ENCODE results near the gene ATOSA.
A peak's percentile ranks its signal among the peaks of the same experiment; 100 is the strongest.

The ATOSA gene

GRCh38 chr15:52683580-52683979 is 4.4 kb upstream of the ATOSA start:
- Histone ChIP-seq H3K27ac (ENCODE audit: low read depth, low read length) (no peak overlapping the region), H3K36me3 (ENCODE audit: control insufficient read depth in 5 of 5, insufficient read depth in 5 of 5, low read length in 5 of 5) (no peaks in the 10 kb centered on the region), H3K27me3 (ENCODE audit: control insufficient read depth in 5 of 5, insufficient read depth in 4 of 5, low read length in 5 of 5) (no peaks in the 10 kb centered on the region), H3K4me3 (ENCODE audit: low read depth in 1 of 5, low read length in 5 of 5) (no peak overlapping the region), H3K9ac (ENCODE audit: low read length in 5 of 5) (peak overlapping the region in 1 of 5 donors; percentile 12), H3K9me3 (ENCODE audit: control insufficient read depth in 5 of 5, low read length in 5 of 5) (no peaks in the 10 kb centered on the region), H3K4me1 (ENCODE audit: control insufficient read depth in 5 of 5, insufficient read depth in 5 of 5, low read length in 5 of 5) (peaks cover 0 to 9% (median 5%) of the 10 kb centered on the region in 5 donors)

DNA sequence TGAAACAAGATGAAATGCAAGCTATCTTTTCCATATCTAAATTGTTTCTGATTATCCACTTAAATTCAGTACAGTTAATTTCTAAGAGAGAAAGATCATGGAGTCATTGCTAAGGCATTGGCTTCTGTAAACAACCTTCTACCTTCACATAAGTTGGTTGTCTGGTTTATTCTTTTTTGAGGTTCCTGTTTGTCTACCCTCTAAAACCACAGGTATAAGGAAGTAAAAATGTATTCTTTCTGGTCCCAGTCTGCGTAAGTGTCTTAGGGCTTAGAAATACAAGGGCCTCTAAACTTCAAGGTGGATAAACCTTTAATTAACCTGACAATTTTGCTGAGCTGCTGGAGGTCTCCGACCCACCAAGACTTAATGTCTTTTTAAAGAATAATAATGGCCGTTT is 3.6 kb upstream of the ATOSA start:
- Histone ChIP-seq H3K9ac (ENCODE audit: low read length in 5 of 5) (no peak overlapping the region), H3K27ac (ENCODE audit: low read depth, low read length) (no peak overlapping the region), H3K4me3 (ENCODE audit: low read depth in 1 of 5, low read length in 5 of 5) (no peak overlapping the region), H3K36me3 (ENCODE audit: control insufficient read depth in 5 of 5, insufficient read depth in 5 of 5, low read length in 5 of 5) (no peaks in the 10 kb centered on the region), H3K9me3 (ENCODE audit: control insufficient read depth in 5 of 5, low read length in 5 of 5) (no peaks in the 10 kb centered on the region), H3K27me3 (ENCODE audit: control insufficient read depth in 5 of 5, insufficient read depth in 4 of 5, low read length in 5 of 5) (no peaks in the 10 kb centered on the region), H3K4me1 (ENCODE audit: control insufficient read depth in 5 of 5, insufficient read depth in 5 of 5, low read length in 5 of 5) (peaks cover 2 to 10% (median 9%) of the 10 kb centered on the region in 5 donors)

- Histone ChIP-seq H3K4me1 (ENCODE audit: control insufficient read depth in 5 of 5, insufficient read depth in 5 of 5, low read length in 5 of 5) (peaks cover 2 to 16% (median 15%) of the 10 kb centered on the region in 5 donors), H3K4me3 (ENCODE audit: low read depth in 1 of 5, low read length in 5 of 5) (no peak overlapping the region), H3K36me3 (ENCODE audit: control insufficient read depth in 5 of 5, insufficient read depth in 5 of 5, low read length in 5 of 5) (no peaks in the 10 kb centered on the region), H3K27ac (ENCODE audit: low read depth, low read length) (no peak overlapping the region), H3K9ac (ENCODE audit: low read length in 5 of 5) (no peak overlapping the region), H3K9me3 (ENCODE audit: control insufficient read depth in 5 of 5, low read length in 5 of 5) (no peaks in the 10 kb centered on the region), H3K27me3 (ENCODE audit: control insufficient read depth in 5 of 5, insufficient read depth in 4 of 5, low read length in 5 of 5) (no peaks in the 10 kb centered on the region)
Observed at GRCh38 chr15:52682200-52682599, 3.0 kb upstream of the ATOSA start.

- H3K27ac ChIP-seq (ENCODE audit: low read depth, low read length), result no peak overlapping the region
- no peak overlapping the region for H3K9ac ChIP-seq (ENCODE audit: low read length in 5 of 5)
- peaks cover 0 to under 1% (median 0%) of the 10 kb centered on the region in 5 donors for H3K36me3 ChIP-seq (ENCODE audit: control insufficient read depth in 5 of 5, insufficient read depth in 5 of 5, low read length in 5 of 5)
- no peak overlapping the region for H3K4me3 ChIP-seq (ENCODE audit: low read depth in 1 of 5, low read length in 5 of 5)
- H3K27me3 ChIP-seq (ENCODE audit: control insufficient read depth in 5 of 5, insufficient read depth in 4 of 5, low read length in 5 of 5), result no peaks in the 10 kb centered on the region
- no peaks in the 10 kb centered on the region for H3K9me3 ChIP-seq (ENCODE audit: control insufficient read depth in 5 of 5, low read length in 5 of 5)
- H3K4me1 ChIP-seq (ENCODE audit: control insufficient read depth in 5 of 5, insufficient read depth in 5 of 5, low read length in 5 of 5), result peaks cover 2 to 23% (median 22%) of the 10 kb centered on the region in 5 donors
Observed at GRCh38 chr15:52681441-52681840, 2.3 kb upstream of the ATOSA start.

- H3K27ac ChIP-seq (ENCODE audit: low read depth, low read length), result peak overlapping the region; percentile 99
Observed at GRCh38 chr15:52680761-52681160, 1.6 kb upstream of the ATOSA start.

DNA sequence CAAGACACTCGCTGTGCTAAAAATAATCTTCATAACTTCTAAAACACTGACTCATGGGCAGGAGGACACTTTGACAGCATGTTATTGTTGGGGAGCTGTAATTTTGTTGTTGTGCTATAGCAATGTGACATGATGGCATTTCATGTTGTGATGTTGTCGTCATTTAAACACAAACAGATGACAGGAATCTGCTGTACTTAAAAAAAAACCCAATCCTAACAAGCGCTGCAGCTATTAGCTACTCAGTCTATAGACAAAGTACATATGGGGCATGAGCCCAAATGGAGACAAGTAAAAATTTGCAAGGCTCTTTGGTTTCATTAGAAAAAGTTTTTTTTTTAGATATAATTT is 828 bp upstream of the ATOSA start:
- H3K4me1 ChIP-seq (ENCODE audit: control insufficient read depth in 5 of 5, insufficient read depth in 5 of 5, low read length in 5 of 5), result peaks cover 2 to 32% (median 31%) of the 10 kb centered on the region in 5 donors
- no peaks in the 10 kb centered on the region for H3K27me3 ChIP-seq (ENCODE audit: control insufficient read depth in 5 of 5, insufficient read depth in 4 of 5, low read length in 5 of 5)
- H3K9me3 ChIP-seq (ENCODE audit: control insufficient read depth in 5 of 5, low read length in 5 of 5), result no peaks in the 10 kb centered on the region
- H3K36me3 ChIP-seq (ENCODE audit: control insufficient read depth in 5 of 5, insufficient read depth in 5 of 5, low read length in 5 of 5), result peaks cover 0 to 7% (median 4%) of the 10 kb centered on the region in 5 donors
- peak overlapping the region in 3 of 5 donors; percentile 15 to 47 (median 37) for H3K9ac ChIP-seq (ENCODE audit: low read length in 5 of 5)
- peak overlapping the region; percentile 99 for H3K27ac ChIP-seq (ENCODE audit: low read depth, low read length)
- H3K4me3 ChIP-seq (ENCODE audit: low read depth in 1 of 5, low read length in 5 of 5), result peak overlapping the region; percentile 70 to 93 (median 81)

More at GRCh38 chr15:52680761-52681160, 1.6 kb upstream of the ATOSA start:
- Histone ChIP-seq H3K36me3 (ENCODE audit: control insufficient read depth in 5 of 5, insufficient read depth in 5 of 5, low read length in 5 of 5) (peaks cover 0 to 6% (median 3%) of the 10 kb centered on the region in 5 donors), H3K27me3 (ENCODE audit: control insufficient read depth in 5 of 5, insufficient read depth in 4 of 5, low read length in 5 of 5) (no peaks in the 10 kb centered on the region), H3K9me3 (ENCODE audit: control insufficient read depth in 5 of 5, low read length in 5 of 5) (no peaks in the 10 kb centered on the region), H3K9ac (ENCODE audit: low read length in 5 of 5) (no peak overlapping the region), H3K4me1 (ENCODE audit: control insufficient read depth in 5 of 5, insufficient read depth in 5 of 5, low read length in 5 of 5) (peaks cover 2 to 28% (median 26%) of the 10 kb centered on the region in 5 donors), H3K4me3 (ENCODE audit: low read depth in 1 of 5, low read length in 5 of 5) (no peak overlapping the region)

GRCh38 chr15:52678468-52679231 is 538 bp downstream of the ATOSA start:
- H3K4me1 ChIP-seq (ENCODE audit: control insufficient read depth in 5 of 5, insufficient read depth in 5 of 5, low read length in 5 of 5), result peaks cover 2 to 42% (median 36%) of the 10 kb centered on the region in 5 donors
- peak overlapping the region; percentile 75 to 94 (median 90) for H3K9ac ChIP-seq (ENCODE audit: low read length in 5 of 5)
- no peaks in the 10 kb centered on the region for H3K27me3 ChIP-seq (ENCODE audit: control insufficient read depth in 5 of 5, insufficient read depth in 4 of 5, low read length in 5 of 5)
- H3K27ac ChIP-seq (ENCODE audit: low read depth, low read length), result peak overlapping the region; percentile 99
- H3K9me3 ChIP-seq (ENCODE audit: control insufficient read depth in 5 of 5, low read length in 5 of 5), result no peaks in the 10 kb centered on the region
- H3K36me3 ChIP-seq (ENCODE audit: control insufficient read depth in 5 of 5, insufficient read depth in 5 of 5, low read length in 5 of 5), result peaks cover 3 to 13% (median 5%) of the 10 kb centered on the region in 5 donors
- H3K4me3 ChIP-seq (ENCODE audit: low read depth in 1 of 5, low read length in 5 of 5), result peak overlapping the region; percentile 81 to 93 (median 91)

DNA sequence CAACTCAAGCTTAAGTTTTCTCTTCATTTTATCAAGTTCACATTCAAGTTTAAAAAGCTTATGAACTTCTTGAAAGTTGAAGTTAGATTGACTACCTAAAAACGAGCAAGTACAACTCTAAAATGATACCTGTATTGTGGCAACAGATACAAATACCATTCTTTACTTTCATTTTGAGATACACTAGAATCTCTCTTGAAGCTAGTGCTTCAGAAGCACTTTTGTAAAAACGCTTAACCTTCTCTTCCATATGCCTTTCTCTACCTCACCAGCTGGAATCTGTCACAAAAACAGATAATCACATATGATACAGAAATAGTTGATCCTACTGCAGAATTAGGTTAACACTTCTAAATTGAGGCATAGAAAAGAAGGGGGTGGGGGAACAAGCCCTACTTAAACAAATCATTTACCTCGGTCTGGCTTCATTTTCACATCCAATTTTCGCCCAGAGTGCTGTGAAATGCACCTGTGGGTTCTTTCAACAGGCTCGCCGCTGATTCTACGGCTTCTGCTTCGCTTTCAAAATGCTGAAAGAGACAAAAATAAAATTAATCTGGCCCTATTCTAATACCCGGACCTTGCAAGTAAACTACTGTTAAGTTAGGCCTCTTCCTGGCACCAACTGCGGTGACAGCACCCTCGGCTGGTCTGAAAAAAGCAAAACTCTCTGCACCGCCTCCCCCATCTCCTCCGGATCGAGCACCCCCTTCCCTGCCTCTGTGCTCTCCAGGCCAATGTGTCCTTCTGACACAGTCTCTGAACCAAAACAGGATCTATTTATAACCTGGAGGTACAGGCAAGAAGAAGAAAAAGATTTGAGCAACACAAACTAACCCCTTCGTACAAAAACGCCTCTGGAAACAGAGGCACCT is 1.4 kb downstream of the ATOSA start:
- peak overlapping the region; percentile 81 to 93 (median 91) for H3K4me3 ChIP-seq (ENCODE audit: low read depth in 1 of 5, low read length in 5 of 5)
- H3K9me3 ChIP-seq (ENCODE audit: control insufficient read depth in 5 of 5, low read length in 5 of 5), result no peaks in the 10 kb centered on the region
- H3K36me3 ChIP-seq (ENCODE audit: control insufficient read depth in 5 of 5, insufficient read depth in 5 of 5, low read length in 5 of 5), result peaks cover 9 to 21% (median 14%) of the 10 kb centered on the region in 5 donors
- peak overlapping the region; percentile 99 for H3K27ac ChIP-seq (ENCODE audit: low read depth, low read length)
- peaks cover 2 to 48% (median 39%) of the 10 kb centered on the region in 5 donors for H3K4me1 ChIP-seq (ENCODE audit: control insufficient read depth in 5 of 5, insufficient read depth in 5 of 5, low read length in 5 of 5)
- peak overlapping the region; percentile 75 to 94 (median 90) for H3K9ac ChIP-seq (ENCODE audit: low read length in 5 of 5)
- H3K27me3 ChIP-seq (ENCODE audit: control insufficient read depth in 5 of 5, insufficient read depth in 4 of 5, low read length in 5 of 5), result no peaks in the 10 kb centered on the region

- H3K27ac ChIP-seq (ENCODE audit: low read depth, low read length), result no peak overlapping the region
Observed at GRCh38 chr15:52674831-52675230, 4.4 kb downstream of the ATOSA start.

More at GRCh38 chr15:52674831-52675230, 4.4 kb downstream of the ATOSA start:
- Histone ChIP-seq H3K4me1 (ENCODE audit: control insufficient read depth in 5 of 5, insufficient read depth in 5 of 5, low read length in 5 of 5) (peaks cover 2 to 48% (median 33%) of the 10 kb centered on the region in 5 donors), H3K27me3 (ENCODE audit: control insufficient read depth in 5 of 5, insufficient read depth in 4 of 5, low read length in 5 of 5) (no peaks in the 10 kb centered on the region), H3K4me3 (ENCODE audit: low read depth in 1 of 5, low read length in 5 of 5) (peak overlapping the region in 1 of 5 donors; percentile 3), H3K36me3 (ENCODE audit: control insufficient read depth in 5 of 5, insufficient read depth in 5 of 5, low read length in 5 of 5) (peaks cover 24 to 46% (median 41%) of the 10 kb centered on the region in 5 donors), H3K9me3 (ENCODE audit: control insufficient read depth in 5 of 5, low read length in 5 of 5) (no peaks in the 10 kb centered on the region), H3K9ac (ENCODE audit: low read length in 5 of 5) (no peak overlapping the region)
